Rectal smooth muscle tissue (tissue), 1 donor: ENCODE data around the gene ULBP3.
"Not testable (repeated sequence)": the region's sequence is repeated elsewhere in the genome, so short reads cannot be mapped to it uniquely, and the experiment has no call there.

ENCODE experiments used
- H3K27ac ChIP-seq: one replicate; pipeline ENCODE4 v1.7.0; 2013; ENCODE audit warnings: low read depth, low read length, inconsistent platforms
- H3K27me3 ChIP-seq: one replicate; pipeline ENCODE4 v1.7.0; 2013; ENCODE audit warnings: low read length; ENCODE audit not compliant: control insufficient read depth, insufficient read depth
- H3K36me3 ChIP-seq: one replicate; pipeline ENCODE4 v1.7.0; 2013; ENCODE audit warnings: low read length; ENCODE audit not compliant: control insufficient read depth, insufficient read depth
- H3K4me1 ChIP-seq: one replicate; pipeline ENCODE4 v1.7.0; 2013; ENCODE audit warnings: low read length; ENCODE audit not compliant: control insufficient read depth, insufficient read depth
- H3K4me3 ChIP-seq: one replicate; pipeline ENCODE4 v1.7.0; 2013; ENCODE audit warnings: low read length
- H3K9ac ChIP-seq: one replicate; pipeline ENCODE4 v1.7.0; 2013; ENCODE audit warnings: low read length

The ULBP3 gene

GRCh38 chr6:150074396-150075033, 5.6 kb upstream of the ULBP3 start:
- not testable (repeated sequence) for H3K36me3 ChIP-seq, H3K27ac ChIP-seq, H3K27me3 ChIP-seq, H3K4me3 ChIP-seq, H3K9ac ChIP-seq, H3K4me1 ChIP-seq

DNA sequence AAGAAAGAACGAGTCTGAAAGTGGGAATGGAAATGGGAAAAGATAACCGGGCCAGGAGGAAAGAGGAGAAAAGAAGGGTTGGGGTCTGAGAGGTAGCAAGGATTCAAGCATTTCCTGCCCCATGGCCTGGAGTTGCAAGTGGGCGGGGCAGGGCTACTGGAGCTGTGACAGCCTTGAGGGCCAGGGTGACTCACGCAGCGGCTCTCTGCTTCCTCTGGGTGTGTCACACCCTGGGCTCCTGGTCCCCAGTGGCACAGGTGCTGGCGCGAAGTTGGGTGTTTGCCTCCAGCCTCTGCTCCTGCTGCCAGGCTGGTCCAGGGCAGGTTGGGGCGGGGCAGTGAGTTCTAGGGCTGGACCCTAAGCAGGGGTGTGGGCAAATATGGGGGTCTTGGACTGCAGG, 3.3 kb upstream of the ULBP3 start:
- Histone ChIP-seq H3K27me3 (no peaks in the 10 kb centered on the region), H3K4me3 (no peak overlapping the region), H3K4me1 (no peaks in the 10 kb centered on the region), H3K9ac (no peak overlapping the region), H3K36me3 (no peaks in the 10 kb centered on the region), H3K27ac (no peak overlapping the region)

DNA sequence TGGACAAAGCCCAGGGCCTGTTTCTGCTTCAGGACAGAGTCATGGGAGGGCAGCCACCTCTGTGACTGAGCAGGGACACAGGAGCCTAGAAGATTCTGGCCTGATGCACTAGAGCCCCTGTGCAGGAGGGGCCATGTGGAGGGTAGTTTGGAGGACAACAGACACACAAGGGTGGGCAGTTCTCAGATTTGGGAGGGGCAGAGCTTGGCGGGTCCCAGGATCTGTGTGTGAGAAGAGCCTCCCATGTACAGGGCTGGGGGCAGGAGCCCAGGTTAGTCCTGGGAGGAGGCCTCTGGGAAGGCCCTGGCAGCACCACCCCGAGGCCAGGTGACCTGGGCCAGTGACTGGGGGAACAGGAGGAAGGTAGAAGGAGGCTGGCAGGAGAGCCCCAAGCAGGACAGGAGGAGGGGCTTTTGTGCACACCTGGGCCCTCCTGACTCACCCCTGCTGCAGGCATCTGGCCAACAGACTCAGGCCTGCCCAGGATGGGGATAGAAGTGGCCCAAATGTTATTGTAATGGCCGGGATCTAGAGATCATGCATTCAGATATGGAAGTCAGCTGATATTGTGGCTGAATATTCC, 1.4 kb upstream of the ULBP3 start:
- Histone ChIP-seq H3K27ac (no peak overlapping the region), H3K36me3 (no peaks in the 10 kb centered on the region), H3K9ac (no peak overlapping the region), H3K27me3 (peaks cover 2% of the 10 kb centered on the region), H3K4me1 (no peaks in the 10 kb centered on the region), H3K4me3 (no peak overlapping the region)

- Histone ChIP-seq H3K4me1 (no peaks in the 10 kb centered on the region), H3K36me3 (no peaks in the 10 kb centered on the region), H3K4me3 (no peak overlapping the region), H3K27me3 (peaks cover 2% of the 10 kb centered on the region), H3K9ac (no peak overlapping the region), H3K27ac (no peak overlapping the region)
Observed at GRCh38 chr6:150069706-150070105, 785 bp upstream of the ULBP3 start.

DNA sequence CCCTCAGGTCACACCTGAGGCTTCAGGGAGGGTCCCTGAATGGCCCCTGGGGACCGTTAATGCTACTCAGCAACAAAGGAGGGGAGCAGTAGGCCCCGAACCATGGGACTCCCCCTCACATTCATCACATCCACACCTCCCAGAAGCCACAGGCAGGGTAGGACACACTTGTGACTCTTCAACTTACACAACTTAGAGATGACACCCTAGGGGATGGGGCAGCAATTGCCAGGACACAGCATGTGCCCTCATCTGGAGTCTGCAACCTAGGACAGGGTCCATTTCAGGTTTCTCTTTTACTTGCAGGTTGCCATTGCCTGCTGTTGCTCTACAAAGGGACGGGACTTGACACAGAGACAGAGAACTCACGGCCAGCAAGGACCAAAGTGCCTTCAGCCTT, 770 bp downstream of the ULBP3 start:
- Histone ChIP-seq H3K27me3 (peaks cover 2% of the 10 kb centered on the region), H3K4me1 (no peaks in the 10 kb centered on the region), H3K36me3 (no peaks in the 10 kb centered on the region), H3K4me3 (peak overlapping the region; percentile 63), H3K9ac (no peak overlapping the region), H3K27ac (no peak overlapping the region)

GRCh38 chr6:150065083-150065482, 3.8 kb downstream of the ULBP3 start:
- peaks cover 2% of the 10 kb centered on the region for H3K27me3 ChIP-seq
- no peaks in the 10 kb centered on the region for H3K36me3 ChIP-seq
- H3K4me3 ChIP-seq, result no peak overlapping the region
- no peak overlapping the region for H3K9ac ChIP-seq
- H3K4me1 ChIP-seq, result no peaks in the 10 kb centered on the region
- no peak overlapping the region for H3K27ac ChIP-seq

DNA sequence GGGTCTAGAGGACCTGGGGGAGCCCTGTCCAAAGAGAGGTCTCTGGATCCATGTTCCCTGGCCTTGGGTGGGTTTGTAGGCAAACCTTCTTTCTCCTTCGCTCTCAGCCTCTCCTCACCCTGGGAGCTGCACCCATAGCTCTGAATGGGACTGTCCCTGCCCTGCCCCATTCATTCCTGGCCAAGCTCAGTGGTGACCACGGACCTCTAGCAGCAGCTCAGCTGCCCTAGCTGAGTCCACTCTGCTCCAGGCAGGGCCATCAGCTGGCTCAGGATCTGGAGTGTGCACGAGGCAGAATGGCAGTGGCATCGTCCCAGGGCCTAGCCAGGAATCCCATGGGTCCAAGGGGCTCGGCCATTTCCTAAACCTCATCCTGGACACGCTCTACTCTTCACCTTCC, 5.3 kb downstream of the ULBP3 start:
- Histone ChIP-seq H3K4me3 (no peak overlapping the region), H3K27me3 (peaks cover 2% of the 10 kb centered on the region), H3K9ac (no peak overlapping the region), H3K4me1 (no peaks in the 10 kb centered on the region), H3K36me3 (no peaks in the 10 kb centered on the region), H3K27ac (no peak overlapping the region)

- not testable (repeated sequence) for H3K4me1 ChIP-seq, H3K27ac ChIP-seq, H3K36me3 ChIP-seq, H3K27me3 ChIP-seq, H3K9ac ChIP-seq, H3K4me3 ChIP-seq
Observed at GRCh38 chr6:150059973-150060372, 8.9 kb downstream of the ULBP3 start.

GRCh38 chr6:150058986-150059385, 9.9 kb downstream of the ULBP3 start:
- peaks cover 2% of the 10 kb centered on the region for H3K27me3 ChIP-seq
- no peak overlapping the region for H3K9ac ChIP-seq
- no peak overlapping the region for H3K4me3 ChIP-seq
- no peaks in the 10 kb centered on the region for H3K36me3 ChIP-seq
- no peaks in the 10 kb centered on the region for H3K4me1 ChIP-seq
- H3K27ac ChIP-seq, result no peak overlapping the region

- no peaks in the 10 kb centered on the region for H3K36me3 ChIP-seq
- H3K4me1 ChIP-seq, result no peaks in the 10 kb centered on the region
- no peak overlapping the region for H3K9ac ChIP-seq
- no peak overlapping the region for H3K27ac ChIP-seq
- H3K27me3 ChIP-seq, result peaks cover 6% of the 10 kb centered on the region
- H3K4me3 ChIP-seq, result no peak overlapping the region
Observed at GRCh38 chr6:150058231-150058792, 10.6 kb downstream of the ULBP3 start.

GRCh38 chr6:150057501-150057951, 11.4 kb downstream of the ULBP3 start:
- Histone ChIP-seq H3K4me3 (no peak overlapping the region), H3K4me1 (no peaks in the 10 kb centered on the region), H3K27ac (no peak overlapping the region), H3K9ac (no peak overlapping the region), H3K36me3 (no peaks in the 10 kb centered on the region), H3K27me3 (peaks cover 6% of the 10 kb centered on the region)

- H3K4me1 ChIP-seq, result no peaks in the 10 kb centered on the region
- H3K27ac ChIP-seq, result no peak overlapping the region
- no peaks in the 10 kb centered on the region for H3K36me3 ChIP-seq
- no peak overlapping the region for H3K4me3 ChIP-seq
- no peak overlapping the region for H3K9ac ChIP-seq
- peaks cover 6% of the 10 kb centered on the region for H3K27me3 ChIP-seq
Observed at GRCh38 chr6:150056916-150057315, 12.0 kb downstream of the ULBP3 start.

DNA sequence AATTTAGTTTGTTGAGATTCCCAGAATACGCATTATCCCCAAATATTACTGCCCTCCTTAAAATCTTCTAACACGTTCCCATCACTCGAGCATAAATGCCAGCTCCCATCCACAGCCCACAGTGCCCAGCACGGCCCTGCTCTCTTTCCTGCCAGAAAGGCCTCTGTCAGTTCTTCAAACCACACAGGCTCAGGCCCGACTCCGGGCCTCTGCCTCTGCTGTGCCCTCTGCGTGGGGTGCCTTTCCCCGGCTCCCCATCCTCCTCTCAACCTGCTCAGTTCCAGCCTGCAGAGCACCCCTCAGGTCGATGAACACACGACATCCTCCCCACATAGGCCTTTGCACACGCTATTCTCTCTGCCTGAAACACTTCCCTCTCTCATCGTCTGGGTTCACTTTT, 12.8 kb downstream of the ULBP3 start:
- no peaks in the 10 kb centered on the region for H3K36me3 ChIP-seq
- H3K27ac ChIP-seq, result no peak overlapping the region
- no peaks in the 10 kb centered on the region for H3K4me1 ChIP-seq
- H3K9ac ChIP-seq, result no peak overlapping the region
- H3K4me3 ChIP-seq, result no peak overlapping the region
- H3K27me3 ChIP-seq, result peaks cover 6% of the 10 kb centered on the region
